BE2C (cell line): ENCODE measurements around the gene TFF3.

Experiments
- DNase-seq: peaks from one replicate; pipeline ENCODE4 v3.0.0-alpha.2; 2020
- H3K27me3 ChIP-seq: fragments of 250-450 bp; sonication (Bioruptor Pico); 2 replicates; pipeline ENCODE4 v1.5.1; 2020; ENCODE audit warnings: mild to moderate bottlenecking
- H3K36me3 ChIP-seq: fragments of 250-450 bp; sonication (Bioruptor Pico); 2 replicates; pipeline ENCODE4 v1.5.1; 2020; ENCODE audit warnings: mild to moderate bottlenecking
- H3K4me1 ChIP-seq: fragments of 250-450 bp; sonication (Bioruptor Pico); 2 replicates; pipeline ENCODE4 v1.5.1; 2020
- H3K4me3 ChIP-seq: 2 replicates; pipeline ENCODE4 v1.5.1; 2011; ENCODE audit warnings: low read depth, low read length
- H3K9me3 ChIP-seq: fragments of 250-450 bp; sonication (Bioruptor Pico); 2 replicates; pipeline ENCODE4 v1.5.1; 2020
- CTCF ChIP-seq: IDR thresholded peaks from 2 replicates; pipeline ENCODE4 v1.5.1; 2012; ENCODE audit warnings: mild to moderate bottlenecking, low read depth, low read length

The TFF3 gene

DNA sequence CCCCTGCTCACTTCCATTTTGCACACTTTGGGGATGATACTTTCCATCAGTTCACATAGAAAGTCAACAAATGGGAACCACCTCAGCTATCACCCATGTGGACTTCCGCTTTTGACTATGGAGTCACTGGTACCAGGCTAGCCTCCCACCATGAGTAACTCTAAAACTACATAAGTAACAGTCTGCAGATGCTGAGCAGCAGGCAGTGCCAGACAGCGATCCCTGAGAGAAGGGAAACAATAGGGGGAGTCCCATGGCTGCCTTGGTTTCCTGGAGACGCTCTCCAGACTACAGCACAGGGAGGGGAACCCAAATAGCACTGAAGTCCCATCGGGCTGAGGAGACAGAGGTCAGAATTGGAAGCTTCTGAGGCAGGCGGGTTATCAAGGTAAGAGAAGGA, 38.4 kb upstream of the TFF3 start:
- Histone ChIP-seq H3K27me3 (no peaks in the 10 kb centered on the region), H3K9me3 (no peaks in the 10 kb centered on the region), H3K4me3 (no peak overlapping the region), H3K4me1 (no peaks in the 10 kb centered on the region), H3K36me3 (no peaks in the 10 kb centered on the region)
- TF ChIP-seq CTCF, result no peak
- DNase-seq, result no peak

DNA sequence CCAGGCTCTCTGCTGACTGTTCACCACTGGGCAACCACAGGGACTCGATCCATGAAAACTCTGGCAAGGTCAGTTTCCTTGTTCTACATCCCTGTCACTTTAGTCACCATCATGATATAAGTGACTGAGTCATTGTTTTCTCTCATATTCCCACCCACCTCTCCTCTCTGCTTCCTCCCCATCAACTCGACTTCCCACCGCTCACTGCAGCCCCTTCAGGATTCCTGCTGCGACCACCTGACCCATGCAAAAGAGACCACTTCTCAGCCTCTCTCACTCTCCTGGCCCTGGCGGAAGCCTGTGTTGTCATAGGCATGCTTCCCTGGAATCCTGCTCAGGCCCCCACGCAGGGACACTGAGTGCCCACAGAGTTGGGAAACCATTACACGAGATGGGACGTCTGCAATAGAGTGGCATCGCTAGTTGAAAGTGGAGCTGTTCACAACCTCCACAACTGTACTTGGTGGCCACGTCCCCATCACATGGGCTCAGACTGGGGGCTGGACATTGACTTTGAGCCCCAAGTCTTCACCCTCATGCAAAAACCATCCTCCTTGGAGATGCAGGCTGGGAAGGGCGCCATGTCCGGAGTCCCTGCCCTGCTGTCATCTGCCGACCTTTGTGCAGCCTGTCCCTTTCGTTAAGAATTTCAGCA, 37.4 kb upstream of the TFF3 start:
- no peaks in the 10 kb centered on the region for H3K4me1 ChIP-seq
- no peaks in the 10 kb centered on the region for H3K9me3 ChIP-seq
- TF ChIP-seq CTCF, result no peak
- DNase-seq, result no peak
- H3K27me3 ChIP-seq, result no peaks in the 10 kb centered on the region
- no peaks in the 10 kb centered on the region for H3K36me3 ChIP-seq
- H3K4me3 ChIP-seq, result no peak overlapping the region

DNA sequence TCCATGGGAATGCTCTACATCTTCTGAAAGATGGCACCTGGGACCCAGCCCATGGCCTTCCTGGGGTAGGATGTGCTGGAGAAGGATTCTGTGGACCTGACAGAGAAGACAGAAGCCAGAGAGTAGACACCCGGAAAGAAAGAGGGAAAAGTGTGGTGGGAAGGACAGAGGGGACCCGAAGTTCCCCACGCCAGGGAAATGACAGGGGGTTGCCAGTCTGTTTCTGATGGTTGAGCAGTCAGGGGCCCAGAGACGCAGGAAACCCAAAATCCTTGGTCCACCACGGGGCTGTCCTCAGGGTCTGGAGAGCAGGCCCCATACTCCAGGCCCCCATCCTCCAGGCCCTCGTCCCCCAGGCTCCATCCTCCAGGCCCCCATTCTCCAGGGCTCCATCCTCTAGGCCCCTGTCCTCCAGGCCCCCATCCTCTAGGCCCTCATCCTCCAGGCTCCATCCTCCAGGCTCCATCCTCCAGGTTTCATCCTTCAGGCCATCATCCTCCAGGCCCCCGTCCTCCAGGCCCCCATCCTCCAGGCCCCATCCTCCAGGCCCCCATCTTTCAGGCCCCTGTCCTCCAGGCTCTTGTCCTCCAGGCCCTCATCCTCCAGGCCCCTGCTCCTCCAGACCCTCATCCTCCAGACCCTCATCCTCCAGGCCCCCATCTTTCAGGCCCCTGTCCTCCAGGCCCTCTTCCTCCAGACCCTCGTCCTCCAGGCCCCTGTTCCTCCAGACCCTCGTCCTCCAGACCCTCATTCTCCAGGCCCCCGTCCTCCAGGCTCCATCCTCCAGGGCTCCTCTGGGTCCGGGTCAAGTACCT, 36.6 kb upstream of the TFF3 start:
- Histone ChIP-seq H3K27me3 (no peaks in the 10 kb centered on the region), H3K36me3 (no peaks in the 10 kb centered on the region), H3K4me1 (no peaks in the 10 kb centered on the region), H3K4me3 (no peak overlapping the region), H3K9me3 (no peaks in the 10 kb centered on the region)
- no peak for DNase-seq
- TF ChIP-seq CTCF, result no peak

- TF ChIP-seq CTCF, result no peak
- no peak for DNase-seq
- Histone ChIP-seq H3K4me3 (no peak within 1 kb of the TSS), H3K36me3 (no peaks in the 10 kb centered on the region), H3K4me1 (no peaks in the 10 kb centered on the region), H3K27me3 (no peaks in the 10 kb centered on the region), H3K9me3 (no peaks in the 10 kb centered on the region)
Measured at GRCh38 chr21:42350927-42351426, 35.8 kb upstream of the TFF3 start, which contains the start of gene TFF2. TSS of gene TFF2 (minus strand) at chr21:42350994. CDS start at chr21:42350957, 37 bp downstream.

GRCh38 chr21:42350318-42350910, 35.2 kb upstream of the TFF3 start:
- TF ChIP-seq CTCF, result no peak
- Histone ChIP-seq H3K9me3 (no peaks in the 10 kb centered on the region), H3K4me3 (no peak overlapping the region), H3K27me3 (no peaks in the 10 kb centered on the region), H3K36me3 (no peaks in the 10 kb centered on the region), H3K4me1 (no peaks in the 10 kb centered on the region)
- DNase-seq, result no peak
